ENCODE measurements around the gene PAPPA2.

Gene PAPPA2

GRCh38 chr1:176692431-176692830 lies 229.5 kb downstream of the PAPPA2 start:
- DNase-seq (ENCODE audit: low read depth in 2 of 2, low spot score in 1 of 2) = no peak

DNA sequence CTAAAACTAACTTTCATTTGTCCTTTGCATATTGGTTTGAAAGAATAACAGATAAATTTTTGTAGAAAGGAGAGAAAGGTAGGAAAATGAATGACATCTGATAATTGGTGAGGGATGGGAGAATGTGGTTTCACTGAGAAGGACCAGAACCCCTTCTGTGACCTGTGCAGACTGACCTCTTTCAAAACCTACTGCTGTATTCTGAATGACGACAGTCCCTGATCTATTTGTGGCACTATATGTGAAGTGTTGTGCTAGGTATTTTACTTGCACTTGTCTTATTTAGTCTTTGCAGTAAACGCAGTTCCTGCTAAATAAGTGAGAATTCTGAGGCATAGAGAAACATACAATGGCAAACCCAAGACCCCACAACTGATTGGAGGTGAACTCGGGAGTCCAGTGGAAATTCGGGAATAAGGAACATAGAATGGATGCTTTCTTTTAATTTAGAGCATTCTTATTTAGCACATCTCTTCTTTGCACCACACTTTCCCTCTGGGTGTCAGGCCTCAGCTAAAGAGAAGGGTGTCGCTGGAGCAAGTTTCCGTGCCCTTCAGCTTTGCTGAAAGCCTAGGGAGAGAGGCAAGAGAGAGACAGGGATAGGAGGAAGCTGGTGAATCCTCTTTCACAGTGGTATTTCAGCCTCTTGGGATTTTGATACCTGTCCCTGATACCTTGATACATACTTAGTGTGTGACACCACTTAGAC lies 230.2 kb downstream of the PAPPA2 start:
- DNase-seq (ENCODE audit: low read depth in 2 of 2, low spot score in 1 of 2) = no peak

GRCh38 chr1:176693697-176694329 lies 230.8 kb downstream of the PAPPA2 start:
- DNase-seq (ENCODE audit: low read depth in 2 of 2, low spot score in 1 of 2) = no peak

DNA sequence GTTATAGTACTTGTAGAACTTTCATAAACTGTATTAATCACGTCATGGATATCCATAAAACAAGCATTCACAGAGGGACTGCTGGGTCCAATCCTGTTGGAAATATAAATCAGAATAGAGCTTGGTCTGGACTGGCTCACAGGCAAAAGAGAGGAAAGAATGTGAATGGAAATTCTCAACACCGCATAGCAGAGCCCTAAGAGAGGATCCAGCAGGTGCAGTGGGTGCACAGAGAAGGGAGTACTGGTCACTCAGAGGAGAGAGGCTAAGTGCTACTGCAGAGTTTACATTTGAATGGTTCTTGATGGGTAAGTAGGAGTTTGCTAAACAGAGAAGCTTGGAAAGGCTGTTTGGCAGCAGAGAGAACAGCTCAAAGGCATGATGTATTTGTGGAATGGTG lies 231.7 kb downstream of the PAPPA2 start:
- no peak for DNase-seq (ENCODE audit: low read depth in 2 of 2, low spot score in 1 of 2)

- no peak for DNase-seq (ENCODE audit: low read depth in 2 of 2, low spot score in 1 of 2)
Observed at GRCh38 chr1:176696109-176696508, 233.1 kb downstream of the PAPPA2 start.

GRCh38 chr1:176696689-176697088 lies 233.7 kb downstream of the PAPPA2 start:
- no peak for DNase-seq (ENCODE audit: low read depth in 2 of 2, low spot score in 1 of 2)

GRCh38 chr1:176699821-176700220 lies 236.8 kb downstream of the PAPPA2 start:
- no peak for DNase-seq (ENCODE audit: low read depth in 2 of 2, low spot score in 1 of 2)

DNA sequence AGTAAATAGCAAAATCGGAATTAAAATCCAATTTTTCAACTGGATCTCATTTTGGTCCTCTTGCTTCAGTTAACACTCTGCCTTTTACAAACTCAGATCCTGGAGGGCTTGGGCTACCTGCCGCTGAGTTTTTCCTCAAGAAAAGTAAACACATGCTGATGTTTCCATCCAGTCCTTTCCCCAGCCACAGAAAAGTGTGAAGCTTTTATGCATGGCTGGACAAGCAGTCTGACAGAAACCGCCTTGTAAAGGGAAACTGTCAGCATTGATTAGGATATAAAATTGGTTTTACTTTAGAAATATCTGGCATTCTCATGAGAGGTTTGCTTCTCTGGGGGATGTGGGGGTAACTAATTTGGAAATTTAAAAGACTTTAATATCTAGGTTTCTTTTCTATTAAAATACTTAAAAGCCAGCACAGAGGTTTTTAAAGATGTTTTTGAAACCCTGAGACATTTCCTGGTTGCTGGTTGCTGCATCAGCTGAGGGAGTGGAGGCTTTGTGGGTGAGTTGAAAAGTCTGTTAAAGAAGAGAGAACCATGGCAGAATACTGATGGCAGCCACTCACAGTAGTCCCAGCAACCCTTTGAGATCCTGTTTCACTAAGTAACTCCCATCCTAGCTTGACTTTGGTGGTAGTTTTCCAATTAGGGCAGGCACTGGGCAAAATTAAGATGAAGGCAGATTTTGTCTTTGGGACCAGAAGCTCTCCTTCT lies 238.3 kb downstream of the PAPPA2 start:
- no peak for DNase-seq (ENCODE audit: low read depth in 2 of 2, low spot score in 1 of 2)

DNA sequence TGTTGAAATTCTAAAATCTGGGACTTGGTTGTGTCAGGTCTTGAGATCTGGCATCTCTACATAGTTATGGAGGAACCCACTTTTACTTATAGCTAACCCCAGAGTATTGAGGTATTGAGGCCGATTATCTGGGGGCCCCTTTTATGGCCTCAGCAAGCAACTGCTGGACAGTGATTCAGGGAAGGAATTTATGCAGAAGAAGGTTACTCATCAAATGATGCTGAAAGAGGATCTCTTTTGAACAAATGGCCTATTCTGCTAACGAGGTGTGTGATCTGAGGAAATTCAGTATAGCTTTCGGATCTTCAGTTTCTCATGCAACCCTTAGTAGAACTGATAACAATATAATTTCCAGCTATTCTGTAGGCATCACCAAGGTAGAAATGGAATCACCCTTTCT lies 239.9 kb downstream of the PAPPA2 start:
- no peak for DNase-seq (ENCODE audit: low read depth in 2 of 2, low spot score in 1 of 2)

GRCh38 chr1:176705585-176705984 lies 242.6 kb downstream of the PAPPA2 start:
- DNase-seq (ENCODE audit: low read depth in 2 of 2, low spot score in 1 of 2) = no peak

DNA sequence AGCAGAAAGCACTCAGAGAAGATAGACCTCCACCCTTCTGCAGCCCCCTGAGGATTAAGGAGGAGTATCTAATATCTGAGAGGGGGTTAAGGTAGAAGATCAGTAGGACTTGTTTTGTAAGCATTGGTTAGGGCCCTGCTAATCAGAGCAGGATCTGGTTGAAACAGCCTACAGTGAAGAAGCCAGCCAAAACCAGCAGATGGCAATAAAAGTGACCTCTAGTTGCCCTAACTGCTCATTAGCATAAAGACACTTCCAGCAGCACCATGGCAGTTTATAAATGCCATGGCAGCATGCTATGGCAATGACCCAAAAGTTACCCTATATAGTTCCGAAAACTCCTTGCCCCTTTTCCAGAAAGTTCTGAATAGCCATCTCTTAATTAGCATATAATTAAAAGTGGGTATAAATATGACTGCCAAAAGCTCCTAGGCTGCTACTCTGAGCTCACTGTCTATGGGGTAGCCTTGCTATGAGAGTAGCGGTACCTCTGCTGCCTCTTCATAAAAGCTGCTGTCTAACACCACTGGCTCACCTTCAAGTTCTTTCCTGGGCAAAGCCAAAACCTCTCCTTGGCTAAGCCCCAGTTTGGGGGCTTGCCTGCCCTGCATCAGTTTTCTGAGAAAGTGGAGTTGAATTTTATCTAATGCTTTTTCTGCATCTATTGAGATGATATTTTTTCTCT lies 254.2 kb downstream of the PAPPA2 start:
- DNase-seq (ENCODE audit: low read depth in 2 of 2, low spot score in 1 of 2) = no peak

DNA sequence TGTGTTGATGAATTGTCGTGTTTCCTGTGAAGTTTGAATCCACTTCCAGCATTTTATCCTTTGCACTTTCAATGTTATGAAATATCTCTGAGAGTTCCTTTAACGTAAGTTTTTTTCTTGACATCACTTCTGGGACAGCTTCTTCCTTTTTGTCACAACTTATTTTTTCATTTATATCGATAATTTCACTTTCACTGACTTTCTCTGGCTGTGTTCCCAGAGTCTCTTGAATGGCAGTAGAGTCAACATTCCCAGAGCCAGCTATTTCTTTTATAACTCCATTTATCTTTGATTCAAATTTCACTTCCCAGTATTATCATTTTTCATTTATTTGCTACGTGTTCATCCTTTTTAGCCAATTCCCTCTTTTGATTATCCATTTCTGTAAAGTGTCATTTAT lies 256.5 kb downstream of the PAPPA2 start:
- no peak for DNase-seq (ENCODE audit: low read depth in 2 of 2, low spot score in 1 of 2)

DNA sequence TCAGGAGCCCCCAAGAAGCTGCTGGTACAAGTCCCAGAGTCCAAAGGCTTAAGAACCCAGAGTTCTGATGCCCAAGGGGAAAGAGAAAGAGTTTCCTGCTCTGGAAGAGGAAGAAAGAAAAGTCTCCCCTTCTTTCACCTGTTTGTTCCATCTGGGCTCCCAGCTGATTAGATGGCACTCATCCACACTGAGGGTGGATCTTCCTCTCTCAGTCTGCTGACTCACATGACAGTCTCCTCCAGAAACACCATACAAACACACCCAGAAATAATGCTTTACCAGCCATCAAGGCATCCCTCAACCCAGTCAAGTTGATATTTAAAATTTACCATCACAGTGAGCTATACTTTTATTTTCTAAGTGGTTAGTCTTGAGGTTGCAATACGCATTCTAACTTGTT lies 257.9 kb downstream of the PAPPA2 start:
- DNase-seq (ENCODE audit: low read depth in 2 of 2, low spot score in 1 of 2) = no peak

- no peak for DNase-seq (ENCODE audit: low read depth in 2 of 2, low spot score in 1 of 2)
Observed at GRCh38 chr1:176733661-176734060, 270.7 kb downstream of the PAPPA2 start.

DNA sequence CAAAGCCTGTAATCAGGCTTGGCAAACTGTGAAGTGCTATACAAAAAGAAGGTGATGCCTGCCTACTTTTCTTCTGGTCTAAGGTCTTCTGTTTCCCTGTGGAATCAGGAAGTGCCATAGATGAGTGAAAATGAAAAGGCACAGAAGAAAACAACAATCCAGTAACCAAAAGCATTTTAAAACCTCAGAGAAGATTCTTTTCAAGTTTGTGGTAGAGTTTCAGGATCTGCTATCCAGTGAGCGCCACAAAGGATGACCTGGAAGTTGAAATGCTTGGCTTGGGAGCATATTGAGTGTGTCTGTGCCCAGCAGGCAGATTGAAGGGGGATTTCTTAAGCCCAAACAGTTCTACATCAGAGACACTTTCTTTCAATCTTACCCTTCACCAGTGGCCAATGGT lies 272.2 kb downstream of the PAPPA2 start:
- no peak for DNase-seq (ENCODE audit: low read depth in 2 of 2, low spot score in 1 of 2)

- no peak for DNase-seq (ENCODE audit: low read depth in 2 of 2, low spot score in 1 of 2)
Observed at GRCh38 chr1:176736015-176736414, 273.0 kb downstream of the PAPPA2 start.

GRCh38 chr1:176741181-176741580 lies 278.2 kb downstream of the PAPPA2 start:
- no peak for DNase-seq (ENCODE audit: low read depth in 2 of 2, low spot score in 1 of 2)

DNA sequence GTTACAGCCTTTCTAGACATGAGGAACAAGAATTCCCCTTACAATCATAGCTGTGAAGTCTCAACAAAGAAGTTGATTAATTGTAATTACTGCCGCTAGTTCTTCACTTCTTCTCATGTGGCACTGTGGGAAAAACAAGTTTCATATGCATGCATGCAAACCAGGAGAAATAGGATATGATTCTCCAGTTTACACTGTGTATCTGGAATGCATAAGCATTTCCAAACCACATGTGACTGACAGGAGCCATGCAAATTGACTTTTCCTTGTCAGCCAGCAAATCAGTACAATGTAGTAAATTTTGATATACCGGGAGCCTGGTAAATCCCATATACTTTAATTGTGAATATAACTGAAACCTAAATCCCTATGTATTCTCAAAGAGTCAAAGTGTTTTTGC lies 279.3 kb downstream of the PAPPA2 start:
- no peak for DNase-seq (ENCODE audit: low read depth in 2 of 2, low spot score in 1 of 2)

GRCh38 chr1:176744142-176744541 lies 281.2 kb downstream of the PAPPA2 start:
- no peak for DNase-seq (ENCODE audit: low read depth in 2 of 2, low spot score in 1 of 2)

DNA sequence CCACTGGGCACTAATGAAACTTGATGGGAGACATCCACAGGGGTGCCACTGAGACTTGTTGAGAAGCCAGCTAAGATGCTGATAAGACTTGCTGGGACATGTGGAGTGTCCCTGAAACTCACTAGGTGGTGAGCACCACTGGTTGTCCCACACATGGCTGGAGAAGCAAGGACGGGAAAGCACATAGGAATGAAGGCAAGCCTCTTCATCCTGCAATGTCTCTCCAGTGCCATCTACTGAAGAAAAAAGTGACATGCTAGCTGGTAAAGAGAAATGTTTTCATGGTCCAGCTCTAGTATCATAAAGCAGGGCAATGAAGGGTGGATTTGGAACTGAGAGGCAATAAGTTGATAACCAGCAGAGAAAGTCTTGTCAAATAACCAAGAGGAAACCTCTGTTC lies 283.0 kb downstream of the PAPPA2 start:
- DNase-seq (ENCODE audit: low read depth in 2 of 2, low spot score in 1 of 2) = no peak

- no peak for DNase-seq (ENCODE audit: low read depth in 2 of 2, low spot score in 1 of 2)
Observed at GRCh38 chr1:176752505-176752904, 289.5 kb downstream of the PAPPA2 start.

DNA sequence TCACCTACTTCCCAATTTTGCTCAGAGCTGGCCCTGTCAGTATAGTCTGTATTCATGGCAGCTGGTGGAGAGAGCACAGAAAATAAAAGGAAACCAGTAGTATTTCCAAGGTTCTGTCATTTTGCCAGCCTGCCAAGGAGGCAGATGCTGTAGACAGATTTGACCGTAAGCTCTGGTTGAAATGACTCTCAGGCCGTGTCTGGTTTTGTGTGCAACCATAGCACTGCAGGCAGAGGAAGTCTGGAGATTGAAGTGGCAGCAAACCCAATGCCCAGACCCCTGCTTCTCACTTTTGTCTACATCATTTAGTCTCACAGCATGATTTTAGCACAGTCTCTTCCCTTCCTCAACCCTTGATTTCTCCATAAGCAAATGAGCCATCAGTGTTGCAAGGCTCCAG lies 291.7 kb downstream of the PAPPA2 start:
- no peak for DNase-seq (ENCODE audit: low read depth in 2 of 2, low spot score in 1 of 2)
